Stimulated activated CD8-positive, alpha-beta memory T cell treated with anti-CD3 and anti-CD28 coated beads, Interleukin-12 subunit alpha, Interleukin-12 subunit beta, amount 100 ng/mL, for 24 hours (primary cell): ENCODE results near the gene MAGI2.

Experiments
- DNase-seq: peaks from one replicate; pipeline ENCODE4 v3.0.0-alpha.2; 2020; ENCODE audit errors: extremely low read depth

MAGI2 gene

GRCh38 chr7:79376299-79377025, 77.0 kb downstream of the MAGI2 start:
- DNase-seq: no peak

DNA sequence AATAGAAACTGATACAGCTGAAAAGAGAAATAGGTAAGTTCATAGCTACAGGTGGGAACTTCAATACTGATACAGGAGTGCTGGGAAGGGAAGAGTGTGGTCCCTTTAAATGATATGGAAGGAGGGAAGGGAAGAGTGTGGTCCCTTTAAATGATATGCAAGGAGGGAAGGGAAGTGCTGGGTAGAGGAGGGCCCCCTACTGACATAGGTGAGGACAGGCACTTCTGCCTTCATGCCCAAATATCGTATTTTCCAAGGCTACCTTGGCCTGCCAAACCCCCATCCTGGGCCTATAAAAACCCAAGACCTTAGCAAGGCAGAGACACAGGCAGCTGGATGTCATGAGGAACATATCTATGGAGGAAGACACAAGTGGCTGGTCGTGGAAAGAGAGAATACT, 92.3 kb downstream of the MAGI2 start:
- no peak for DNase-seq

GRCh38 chr7:79359827-79360226, 93.6 kb downstream of the MAGI2 start:
- no peak for DNase-seq

GRCh38 chr7:79357101-79357500, 96.4 kb downstream of the MAGI2 start:
- DNase-seq: no peak

DNA sequence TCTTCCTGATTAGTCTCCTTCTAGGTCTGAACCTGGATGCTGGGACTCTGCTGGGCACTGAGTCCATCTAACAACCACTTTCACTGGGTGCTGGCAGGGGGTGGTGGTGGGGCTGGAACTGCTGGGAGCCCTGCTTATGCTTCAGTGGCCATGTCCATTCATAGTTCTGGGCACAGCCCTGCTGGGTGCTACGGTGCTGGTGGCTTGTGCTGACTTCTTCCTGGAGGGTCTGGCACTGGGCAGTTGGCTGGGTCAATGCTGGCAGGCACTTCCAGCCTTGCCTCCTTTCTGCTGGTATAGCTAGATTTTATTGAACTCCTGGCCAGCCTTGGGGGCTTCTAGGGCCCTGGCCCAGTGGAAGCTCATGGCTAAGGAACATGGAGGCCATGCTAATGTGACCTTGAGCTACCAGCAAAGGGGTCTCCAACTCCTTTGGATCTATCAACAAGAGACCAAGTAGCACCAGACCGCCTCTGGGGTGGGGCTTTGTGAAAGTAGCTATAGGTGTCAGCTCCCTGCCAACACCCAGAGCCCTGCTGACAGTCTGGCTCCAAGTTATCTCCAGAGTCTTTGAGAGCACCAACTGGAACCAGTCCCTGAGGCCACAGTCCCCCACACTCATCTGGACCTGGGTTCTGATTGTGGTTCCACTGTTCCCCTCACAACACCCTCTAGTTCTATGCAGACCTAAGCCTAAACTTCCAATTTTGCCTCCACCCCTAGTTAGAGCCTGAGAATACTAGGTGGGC, 99.6 kb downstream of the MAGI2 start:
- DNase-seq: no peak

DNA sequence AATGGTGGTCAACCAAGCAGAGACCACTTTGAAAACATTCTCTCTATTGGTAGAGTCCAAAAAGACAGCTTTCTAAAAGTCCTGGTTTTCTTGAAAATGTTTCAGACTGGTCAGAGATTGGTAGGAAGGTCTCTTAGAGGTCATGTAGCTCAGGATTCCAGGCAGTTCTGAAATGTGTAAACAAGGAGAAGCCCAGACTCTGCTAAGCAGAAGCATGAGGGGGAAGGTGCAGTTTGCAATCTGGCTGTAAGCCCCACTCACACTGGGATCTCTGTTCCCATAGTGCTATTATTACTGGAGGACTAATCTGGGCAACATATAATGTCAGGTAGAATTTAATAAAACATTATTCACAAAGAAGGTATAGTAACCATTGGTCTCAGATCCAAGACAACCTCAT, 101.1 kb downstream of the MAGI2 start:
- DNase-seq: no peak

GRCh38 chr7:79347351-79347750, 106.1 kb downstream of the MAGI2 start:
- no peak for DNase-seq

GRCh38 chr7:79341902-79342301, 111.6 kb downstream of the MAGI2 start:
- DNase-seq: no peak

GRCh38 chr7:79340212-79340611, 113.3 kb downstream of the MAGI2 start:
- no peak for DNase-seq

DNA sequence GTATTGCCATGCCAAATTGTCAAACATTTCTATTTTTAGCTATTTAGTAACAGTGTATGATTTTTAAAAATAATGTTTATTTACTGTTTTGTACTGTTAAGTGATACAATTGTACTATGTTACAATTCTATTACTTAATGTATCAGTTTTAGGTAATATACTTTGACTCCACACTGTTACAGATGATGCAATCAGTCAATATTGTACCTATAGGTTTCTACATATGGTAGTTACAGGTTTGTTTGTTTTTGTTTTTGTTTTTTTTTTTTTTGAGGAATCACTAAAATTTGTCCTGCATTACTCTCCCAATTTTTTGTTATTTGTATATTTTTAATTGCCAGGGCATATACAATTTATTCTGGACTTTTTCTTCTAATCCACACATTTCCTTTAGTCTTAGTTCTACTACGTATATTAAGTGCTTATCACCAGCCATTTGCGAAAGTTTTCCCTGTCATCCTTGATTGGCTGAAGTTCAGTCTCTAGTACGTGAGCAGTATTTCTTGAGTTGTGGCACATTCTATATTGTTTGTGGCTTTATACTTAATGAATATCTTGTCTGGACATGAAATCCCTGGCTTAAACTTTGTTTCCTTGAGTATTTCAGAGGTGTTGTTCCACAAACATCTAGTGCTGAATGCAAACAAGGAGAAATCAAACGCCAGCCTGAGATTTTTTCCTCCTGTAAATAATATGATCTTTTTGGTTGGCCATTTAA, 114.1 kb downstream of the MAGI2 start:
- DNase-seq: no peak

GRCh38 chr7:79337717-79338116, 115.8 kb downstream of the MAGI2 start:
- DNase-seq: no peak

- no peak for DNase-seq
Measured at GRCh38 chr7:79334841-79335240, 118.6 kb downstream of the MAGI2 start.

GRCh38 chr7:79334334-79334733, 119.1 kb downstream of the MAGI2 start:
- no peak for DNase-seq

DNA sequence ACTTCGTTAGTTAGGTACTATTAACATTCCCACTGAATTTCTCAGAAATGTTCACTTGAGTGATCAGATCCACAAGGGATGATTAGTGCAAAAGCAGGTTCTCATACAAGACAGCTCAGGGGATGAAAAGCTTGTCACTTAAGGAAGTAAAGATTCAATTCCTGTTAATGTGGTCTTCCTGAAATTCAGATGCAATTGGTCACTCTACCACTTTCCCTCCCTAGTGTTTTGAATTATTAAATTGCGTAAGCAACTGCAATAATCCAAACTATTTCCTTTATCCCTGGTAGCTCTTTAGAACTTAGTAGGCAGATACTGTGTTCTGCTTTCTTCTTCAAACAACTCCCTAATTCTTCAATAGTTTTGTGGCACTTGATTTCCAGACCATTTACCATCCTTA, 121.4 kb downstream of the MAGI2 start:
- no peak for DNase-seq

DNA sequence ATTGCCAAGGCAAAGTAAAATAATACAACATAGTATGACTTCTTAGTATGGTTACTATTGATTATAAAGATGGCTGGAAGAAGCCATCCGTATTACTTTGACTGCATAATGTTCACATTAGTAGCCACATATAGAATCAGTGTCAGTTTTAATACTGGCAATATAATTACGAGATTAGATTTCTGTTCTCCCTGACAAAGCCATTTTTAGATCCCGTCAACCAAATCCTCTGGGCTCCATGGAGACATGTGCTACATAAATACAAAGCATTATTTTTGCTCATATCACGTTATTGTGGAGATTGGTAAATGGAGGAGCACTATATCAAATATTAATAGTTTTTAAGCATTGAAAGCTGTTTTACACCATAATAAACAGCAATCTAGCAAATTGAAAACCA, 124.0 kb downstream of the MAGI2 start:
- no peak for DNase-seq

DNA sequence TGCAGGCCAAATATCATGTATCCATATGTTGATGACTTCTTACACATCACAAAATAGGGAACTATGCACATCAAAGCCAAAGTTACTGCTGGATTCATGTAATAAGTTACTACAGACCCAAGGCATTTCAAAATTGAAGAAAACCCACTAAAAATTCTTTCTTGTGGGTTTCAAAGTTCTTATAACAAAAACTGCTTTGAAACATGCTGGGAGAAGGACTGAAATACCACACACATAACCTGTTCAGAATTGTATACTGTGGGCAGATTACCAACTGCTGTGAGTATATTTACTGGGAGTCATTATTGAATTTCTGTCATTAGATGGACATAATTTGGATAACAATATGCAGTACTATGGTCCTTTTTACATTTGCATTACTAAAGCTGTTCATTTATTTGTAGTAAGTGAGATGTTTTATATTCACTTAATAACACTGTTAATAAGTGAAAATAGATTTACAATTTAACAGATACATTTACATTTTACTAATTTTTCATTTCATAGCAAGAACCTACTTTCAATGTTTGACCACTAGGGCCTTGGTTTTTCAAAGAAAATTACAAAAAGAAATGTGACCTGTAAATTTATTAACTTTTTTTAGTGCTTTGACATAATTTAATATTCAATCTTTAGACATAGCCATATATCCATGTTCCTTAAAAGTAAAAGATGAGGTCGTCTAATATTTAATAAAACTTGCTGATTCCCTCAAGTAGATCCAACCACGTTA, 132.6 kb downstream of the MAGI2 start:
- DNase-seq: no peak

- DNase-seq: no peak
Measured at GRCh38 chr7:79319369-79319768, 134.1 kb downstream of the MAGI2 start.

DNA sequence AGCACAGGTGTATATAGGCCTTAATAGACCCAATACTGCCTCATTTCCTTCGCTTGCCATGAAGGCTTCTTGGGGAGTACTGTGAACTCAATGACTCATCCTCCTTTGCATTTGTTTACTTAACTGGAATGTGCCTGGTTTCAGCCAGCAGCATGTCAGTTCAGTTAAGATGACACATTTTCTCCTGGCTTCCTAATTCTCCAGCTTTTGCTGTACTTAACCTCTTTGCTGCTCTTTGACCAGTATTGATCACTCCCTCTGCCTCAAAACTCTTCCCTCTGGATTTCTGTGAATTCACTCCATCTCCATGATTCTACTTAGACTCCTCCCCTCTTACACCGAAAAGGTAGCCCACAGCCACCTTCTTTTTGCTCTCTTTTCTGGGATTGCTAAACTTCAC, 135.7 kb downstream of the MAGI2 start:
- no peak for DNase-seq

DNA sequence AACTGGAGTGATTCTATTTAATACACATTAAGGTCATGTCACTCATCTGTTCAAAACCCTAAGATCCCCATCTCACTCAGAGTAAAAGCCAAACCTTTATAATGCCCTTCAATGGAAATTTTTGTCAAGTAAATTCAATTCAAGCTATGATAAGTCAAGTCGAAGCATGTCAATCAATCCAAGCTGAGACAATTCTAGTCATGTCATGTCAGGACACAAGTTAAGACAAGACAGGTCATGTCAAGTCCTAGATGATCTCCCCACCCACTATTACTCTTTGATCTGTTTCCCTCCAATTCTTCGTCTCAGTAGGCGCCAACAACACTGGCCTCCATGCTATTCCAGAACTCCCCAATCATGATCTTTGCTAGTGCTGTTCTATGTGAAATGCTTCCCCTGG, 141.4 kb downstream of the MAGI2 start:
- no peak for DNase-seq

DNA sequence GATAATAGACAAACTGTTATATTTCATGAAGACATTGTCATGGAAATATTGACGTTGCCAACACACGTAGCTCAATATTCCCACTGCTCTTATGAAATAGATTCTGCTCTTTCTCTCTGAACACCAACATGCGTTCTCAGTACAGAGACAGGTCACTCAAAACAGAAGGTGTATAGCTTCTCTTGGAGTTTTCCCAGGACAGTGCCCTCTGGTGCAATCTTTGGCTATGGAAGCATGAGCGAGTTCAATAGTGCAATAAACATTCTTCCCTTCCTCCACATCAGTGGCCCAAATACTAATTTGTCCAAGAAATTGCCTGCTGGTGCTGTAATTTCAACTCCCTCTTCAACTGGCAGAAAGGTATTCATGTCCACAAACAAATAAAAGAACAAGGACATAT, 145.3 kb downstream of the MAGI2 start:
- no peak for DNase-seq

DNA sequence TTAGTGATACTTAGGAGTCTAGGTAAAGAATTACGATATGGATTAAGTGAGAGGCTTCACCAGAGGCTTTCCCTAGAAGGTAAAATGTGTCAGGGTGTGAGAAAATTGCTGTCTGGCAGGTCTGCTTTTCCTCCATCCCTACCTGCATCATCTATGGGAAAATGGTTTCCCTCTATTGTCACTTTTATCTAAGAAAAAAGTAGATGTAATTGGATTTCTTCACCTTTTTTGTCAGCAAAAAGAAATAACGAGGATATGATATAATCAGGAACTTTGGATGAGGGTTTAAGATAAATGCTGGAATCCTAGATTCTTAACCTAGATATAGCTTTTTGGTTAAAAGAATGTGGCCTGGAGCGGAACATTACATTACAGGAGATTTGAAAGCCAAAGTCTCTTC, 146.1 kb downstream of the MAGI2 start:
- DNase-seq: no peak

GRCh38 chr7:79304711-79305110, 148.8 kb downstream of the MAGI2 start:
- DNase-seq: no peak
